Activated CD4-positive, alpha-beta T cell treated with anti-CD3 and anti-CD28 coated beads, Interleukin-2, amount 50 U/mL, for 4 hours (primary cell): Measurements from ENCODE around the gene PTPN18.

Source experiments
- DNase-seq, 2 experiments: peaks; one replicate each; pipeline ENCODE4 v3.0.0-alpha.2; 2020

The PTPN18 gene

GRCh38 chr2:130339885-130340745, 15.7 kb upstream of the PTPN18 start:
- no peak for DNase-seq

- no peak for DNase-seq
These were observed 14.3 kb upstream of the PTPN18 start for GRCh38 chr2:130341562-130342019.

GRCh38 chr2:130342020-130342532, 13.8 kb upstream of the PTPN18 start:
- DNase-seq = peak; percentile 76 to 77

GRCh38 chr2:130342533-130343275, 13.2 kb upstream of the PTPN18 start, which contains the start of gene IMP4:
Gene IMP4 (plus strand): TSS chr2:130342897. CDS start chr2:130342933, 36 bp downstream.
- DNase-seq = peak; percentile 95 to 96

- no peak for DNase-seq
These were observed 11.3 kb upstream of the PTPN18 start for GRCh38 chr2:130344578-130344977.

- no peak for DNase-seq
These were observed 10.8 kb upstream of the PTPN18 start for GRCh38 chr2:130345091-130345490.

GRCh38 chr2:130345611-130346010, 10.2 kb upstream of the PTPN18 start:
- DNase-seq = no peak

- no peak for DNase-seq
These were observed 9.7 kb upstream of the PTPN18 start for GRCh38 chr2:130346041-130346740.

- DNase-seq = no peak
These were observed 9.2 kb upstream of the PTPN18 start for GRCh38 chr2:130346741-130347066.

- no peak for DNase-seq
These were observed 8.5 kb upstream of the PTPN18 start for GRCh38 chr2:130347220-130347925.

- DNase-seq = no peak
These were observed 6.7 kb upstream of the PTPN18 start for GRCh38 chr2:130349174-130349573.

- no peak for DNase-seq
These were observed 4.1 kb upstream of the PTPN18 start for GRCh38 chr2:130351711-130352110.

- no peak for DNase-seq
These were observed 3.6 kb upstream of the PTPN18 start for GRCh38 chr2:130352237-130352636.

GRCh38 chr2:130353291-130354138, 2.3 kb upstream of the PTPN18 start:
- no peak for DNase-seq

GRCh38 chr2:130354139-130354428, 1.8 kb upstream of the PTPN18 start:
- DNase-seq = no peak

GRCh38 chr2:130355172-130355577, 681 bp upstream of the PTPN18 start:
- DNase-seq = no peak

- DNase-seq = no peak
These were observed 2.0 kb downstream of the PTPN18 start for GRCh38 chr2:130357864-130358263.

- DNase-seq = no peak
These were observed 2.8 kb downstream of the PTPN18 start for GRCh38 chr2:130358420-130359350.

GRCh38 chr2:130359466-130359865, 3.6 kb downstream of the PTPN18 start:
- no peak for DNase-seq

- no peak for DNase-seq
These were observed 7.6 kb downstream of the PTPN18 start for GRCh38 chr2:130363479-130363878.

GRCh38 chr2:130365075-130365474, 9.2 kb downstream of the PTPN18 start:
- DNase-seq = no peak
